Measurements from ENCODE around the gene GGACT.
"Not testable (repeated sequence)": the region's sequence is repeated elsewhere in the genome, so short reads cannot be mapped to it uniquely, and the experiment has no call there.

Gene GGACT

DNA sequence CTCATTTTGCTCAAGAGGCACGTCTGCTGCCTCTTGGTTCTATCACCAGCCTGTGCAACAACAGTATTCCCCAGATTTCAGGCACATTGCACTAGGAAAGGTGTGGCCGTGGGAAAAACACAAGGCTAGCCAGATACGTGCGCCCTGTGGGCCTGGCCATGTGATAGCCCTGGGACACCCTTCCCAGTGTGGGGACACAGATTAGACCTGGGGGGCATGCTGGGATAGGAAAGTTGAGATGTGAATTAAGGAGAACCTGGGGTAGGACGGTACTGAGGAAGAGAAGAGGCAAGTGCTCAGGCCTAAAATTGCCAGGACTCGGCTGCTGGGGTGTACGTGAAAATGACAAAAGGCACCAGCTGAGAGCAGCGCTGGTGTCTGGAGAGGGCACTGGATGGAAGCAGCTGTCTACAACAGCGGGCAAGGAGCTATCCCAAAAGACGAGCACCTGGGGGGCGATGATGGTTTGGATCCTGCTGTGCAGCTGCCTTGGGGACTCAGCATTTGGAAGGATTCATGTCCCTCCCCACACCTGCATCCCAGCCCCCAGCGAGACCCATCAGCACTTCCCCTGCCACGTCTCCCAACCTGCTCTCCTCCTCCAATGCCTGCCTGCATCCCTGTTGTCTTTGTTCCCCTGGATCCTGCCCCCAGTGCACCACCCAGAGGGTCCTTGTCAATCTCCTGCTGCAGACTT lies 54.3 kb downstream of the GGACT start:
- Mint-ChIP-seq H3K4me1 (ENCODE audit: low read depth) (peaks cover 16% of the 10 kb centered on the region), H3K27ac (no peak overlapping the region), H3K9me3 (no peaks in the 10 kb centered on the region)

DNA sequence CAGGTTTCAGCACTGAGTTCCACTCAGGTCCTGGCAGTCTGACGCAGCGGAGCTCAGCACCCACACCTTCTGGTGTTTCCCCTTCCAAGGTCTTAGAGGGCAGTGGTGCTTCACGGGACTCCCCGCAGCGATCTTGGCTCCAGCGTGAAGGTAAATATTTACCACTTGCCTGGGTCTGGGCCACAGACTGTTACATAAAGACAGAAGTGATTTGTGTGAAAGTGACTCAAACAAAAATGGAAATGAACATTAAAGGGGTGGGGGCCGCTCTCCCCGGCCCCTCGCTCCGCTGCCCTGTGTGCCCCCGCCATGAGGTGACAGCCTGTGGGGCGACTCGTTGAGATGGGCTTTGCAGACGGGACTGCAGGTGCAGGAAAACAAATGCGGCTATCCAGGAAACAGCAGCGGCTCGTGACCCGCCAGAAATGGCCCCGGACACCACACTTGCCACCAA lies 55.0 kb downstream of the GGACT start:
- Mint-ChIP-seq H3K27ac (no peak overlapping the region), H3K27me3 (ENCODE audit: low read depth) (no peaks in the 10 kb centered on the region), H3K4me3 (no peak overlapping the region), H3K36me3 (ENCODE audit: low read depth) (no peaks in the 10 kb centered on the region), H3K4me1 (ENCODE audit: low read depth) (peaks cover 11% of the 10 kb centered on the region), H3K9me3 (no peaks in the 10 kb centered on the region)

More for the DNA sequence above, 54.3 kb downstream of the GGACT start:
- no peak overlapping the region for H3K4me3 Mint-ChIP-seq
- H3K27me3 Mint-ChIP-seq (ENCODE audit: low read depth) = no peaks in the 10 kb centered on the region
- no peaks in the 10 kb centered on the region for H3K36me3 Mint-ChIP-seq (ENCODE audit: low read depth)

- Mint-ChIP-seq H3K4me3 (no peak overlapping the region), H3K27me3 (ENCODE audit: low read depth) (no peaks in the 10 kb centered on the region), H3K9me3 (no peaks in the 10 kb centered on the region), H3K27ac (no peak overlapping the region), H3K4me1 (ENCODE audit: low read depth) (peaks cover 7% of the 10 kb centered on the region), H3K36me3 (ENCODE audit: low read depth) (peaks cover 3% of the 10 kb centered on the region)
Measured at GRCh38 chr13:100532836-100533435, 55.7 kb downstream of the GGACT start.

- peaks cover 3% of the 10 kb centered on the region for H3K36me3 Mint-ChIP-seq (ENCODE audit: low read depth)
- H3K4me1 Mint-ChIP-seq (ENCODE audit: low read depth) = peaks cover 2% of the 10 kb centered on the region
- no peak overlapping the region for H3K27ac Mint-ChIP-seq
- no peak overlapping the region for H3K4me3 Mint-ChIP-seq
- no peaks in the 10 kb centered on the region for H3K27me3 Mint-ChIP-seq (ENCODE audit: low read depth)
- H3K9me3 Mint-ChIP-seq = no peaks in the 10 kb centered on the region
Measured at GRCh38 chr13:100532090-100532766, 56.4 kb downstream of the GGACT start.

GRCh38 chr13:100530671-100531213 lies 57.8 kb downstream of the GGACT start:
- no peaks in the 10 kb centered on the region for H3K4me1 Mint-ChIP-seq (ENCODE audit: low read depth)
- H3K36me3 Mint-ChIP-seq (ENCODE audit: low read depth) = peaks cover 3% of the 10 kb centered on the region
- H3K27me3 Mint-ChIP-seq (ENCODE audit: low read depth) = no peaks in the 10 kb centered on the region
- H3K27ac Mint-ChIP-seq = no peak overlapping the region
- H3K4me3 Mint-ChIP-seq = no peak overlapping the region
- no peaks in the 10 kb centered on the region for H3K9me3 Mint-ChIP-seq

DNA sequence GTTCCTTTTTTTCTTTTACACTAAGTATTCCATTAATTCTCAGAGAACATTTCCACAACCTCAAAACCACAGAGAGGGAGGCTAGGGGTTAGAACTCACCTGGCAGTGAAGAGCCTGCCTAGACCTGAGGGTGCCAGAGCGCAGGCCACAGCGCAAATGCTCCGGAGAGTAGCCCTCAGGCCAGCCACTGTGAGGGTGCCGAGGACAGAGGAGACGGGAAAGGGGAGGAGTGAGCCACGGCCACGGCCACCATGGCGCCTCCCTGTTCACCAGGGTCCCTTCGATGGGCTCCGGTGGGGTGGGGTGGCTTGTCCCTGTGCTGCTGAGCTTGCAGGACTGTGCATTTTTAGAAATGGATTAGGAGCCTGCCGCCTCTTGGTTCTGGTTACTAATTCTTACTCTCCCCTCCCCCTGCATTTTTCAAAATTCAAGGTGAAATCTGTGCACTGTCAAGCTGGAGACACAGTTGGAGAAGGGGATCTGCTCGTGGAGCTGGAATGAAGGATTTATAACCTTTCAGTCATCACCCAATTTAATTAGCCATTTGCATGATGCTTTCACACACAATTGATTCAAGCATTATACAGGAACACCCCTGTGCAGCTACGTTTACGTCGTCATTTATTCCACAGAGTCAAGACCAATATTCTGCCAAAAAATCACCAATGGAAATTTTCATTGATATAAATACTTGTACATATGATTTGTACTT lies 58.8 kb downstream of the GGACT start:
- Mint-ChIP-seq H3K9me3 (no peaks in the 10 kb centered on the region), H3K27ac (no peak overlapping the region), H3K4me3 (no peak overlapping the region), H3K27me3 (ENCODE audit: low read depth) (no peaks in the 10 kb centered on the region), H3K36me3 (ENCODE audit: low read depth) (peaks cover 3% of the 10 kb centered on the region), H3K4me1 (ENCODE audit: low read depth) (no peaks in the 10 kb centered on the region)

- Mint-ChIP-seq H3K4me3 (no peak overlapping the region), H3K27me3 (ENCODE audit: low read depth) (no peaks in the 10 kb centered on the region), H3K4me1 (ENCODE audit: low read depth) (no peaks in the 10 kb centered on the region), H3K36me3 (ENCODE audit: low read depth) (peaks cover 3% of the 10 kb centered on the region), H3K9me3 (no peaks in the 10 kb centered on the region), H3K27ac (no peak overlapping the region)
Measured at GRCh38 chr13:100528820-100529219, 59.8 kb downstream of the GGACT start.

DNA sequence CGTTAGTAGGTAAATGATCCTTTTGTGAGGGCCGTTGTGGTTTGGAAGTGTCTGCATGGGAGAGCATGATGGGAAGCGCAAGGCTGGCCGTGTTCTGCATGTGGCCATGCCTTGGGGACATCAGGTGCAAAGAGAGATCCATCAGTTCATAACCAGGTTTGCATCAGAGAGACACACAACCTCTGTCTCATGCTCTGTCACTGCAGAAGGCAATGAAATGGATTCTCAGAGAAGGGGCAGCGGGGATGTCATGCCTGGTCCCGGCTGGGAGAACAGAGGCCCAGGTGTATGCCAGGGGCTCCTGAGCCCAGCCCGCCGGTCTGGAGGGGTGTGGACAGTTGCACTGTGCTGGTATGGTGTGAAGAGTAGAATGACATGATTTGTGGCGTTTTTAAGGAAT lies 60.2 kb downstream of the GGACT start:
- H3K4me3 Mint-ChIP-seq = no peak overlapping the region

GRCh38 chr13:100527644-100528043 lies 60.9 kb downstream of the GGACT start:
- Mint-ChIP-seq H3K27ac (no peak overlapping the region), H3K36me3 (ENCODE audit: low read depth) (peaks cover 3% of the 10 kb centered on the region), H3K4me3 (no peak overlapping the region), H3K4me1 (ENCODE audit: low read depth) (no peaks in the 10 kb centered on the region), H3K27me3 (ENCODE audit: low read depth) (no peaks in the 10 kb centered on the region), H3K9me3 (no peaks in the 10 kb centered on the region)

More for the DNA sequence above, 60.2 kb downstream of the GGACT start:
- H3K36me3 Mint-ChIP-seq (ENCODE audit: low read depth) = peaks cover 3% of the 10 kb centered on the region
- no peaks in the 10 kb centered on the region for H3K9me3 Mint-ChIP-seq
- H3K27me3 Mint-ChIP-seq (ENCODE audit: low read depth) = no peaks in the 10 kb centered on the region
- no peaks in the 10 kb centered on the region for H3K4me1 Mint-ChIP-seq (ENCODE audit: low read depth)
- no peak overlapping the region for H3K27ac Mint-ChIP-seq

- H3K4me3 Mint-ChIP-seq = no peak overlapping the region
- peaks cover 3% of the 10 kb centered on the region for H3K36me3 Mint-ChIP-seq (ENCODE audit: low read depth)
- peaks cover 2% of the 10 kb centered on the region for H3K4me1 Mint-ChIP-seq (ENCODE audit: low read depth)
- no peak overlapping the region for H3K27ac Mint-ChIP-seq
- H3K27me3 Mint-ChIP-seq (ENCODE audit: low read depth) = no peaks in the 10 kb centered on the region
- H3K9me3 Mint-ChIP-seq = no peaks in the 10 kb centered on the region
Measured at GRCh38 chr13:100526318-100527000, 62.1 kb downstream of the GGACT start.

- Mint-ChIP-seq H3K4me3 (no peak overlapping the region), H3K36me3 (ENCODE audit: low read depth) (peaks cover 3% of the 10 kb centered on the region), H3K9me3 (no peaks in the 10 kb centered on the region), H3K27ac (no peak overlapping the region), H3K4me1 (ENCODE audit: low read depth) (peaks cover 4% of the 10 kb centered on the region), H3K27me3 (ENCODE audit: low read depth) (no peaks in the 10 kb centered on the region)
Measured at GRCh38 chr13:100525453-100526317, 62.9 kb downstream of the GGACT start.

DNA sequence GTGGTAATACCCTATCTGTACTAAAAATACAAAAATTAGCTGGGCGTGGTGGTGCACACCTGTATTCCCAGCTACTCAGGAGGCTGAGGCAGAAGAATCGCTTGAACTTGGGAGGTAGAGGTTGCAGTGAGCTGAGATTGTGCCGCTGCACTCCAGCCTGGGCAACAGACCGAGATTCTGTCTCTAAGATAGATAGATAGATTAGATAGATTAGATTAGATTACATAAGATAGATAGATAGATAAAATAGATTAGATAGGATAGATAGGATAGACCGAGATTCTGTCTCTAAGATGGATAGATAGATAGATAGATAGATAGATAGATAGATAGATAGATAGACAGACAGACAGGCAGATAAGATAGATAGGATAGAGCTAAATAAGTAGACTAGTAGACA lies 63.9 kb downstream of the GGACT start:
- H3K4me3 Mint-ChIP-seq; H3K27me3 Mint-ChIP-seq (ENCODE audit: low read depth); H3K27ac Mint-ChIP-seq; H3K36me3 Mint-ChIP-seq (ENCODE audit: low read depth); H3K9me3 Mint-ChIP-seq; H3K4me1 Mint-ChIP-seq (ENCODE audit: low read depth): not testable (repeated sequence)

DNA sequence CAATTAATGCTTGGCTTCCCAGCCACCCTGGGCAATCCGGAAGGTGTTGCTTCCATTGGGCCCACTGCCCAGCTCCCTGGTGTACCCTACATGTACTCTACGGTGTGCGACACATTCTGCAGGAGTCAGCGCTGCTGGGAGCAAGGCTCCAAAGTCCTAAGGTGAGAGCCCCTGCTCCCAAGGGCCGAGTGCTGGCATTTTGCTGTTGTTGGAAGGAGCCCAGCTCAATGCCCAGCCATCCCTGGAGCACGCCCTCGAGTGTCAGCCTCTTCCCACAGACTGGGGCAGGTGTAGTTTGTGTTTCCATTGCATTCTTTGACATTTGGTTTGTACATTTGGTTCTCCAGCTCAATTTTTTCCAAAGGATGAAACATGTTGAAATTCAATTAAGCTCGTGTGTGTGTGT lies 64.6 kb downstream of the GGACT start:
- peaks cover 3% of the 10 kb centered on the region for H3K36me3 Mint-ChIP-seq (ENCODE audit: low read depth)
- no peak overlapping the region for H3K27ac Mint-ChIP-seq
- no peaks in the 10 kb centered on the region for H3K9me3 Mint-ChIP-seq
- peaks cover 4% of the 10 kb centered on the region for H3K4me1 Mint-ChIP-seq (ENCODE audit: low read depth)
- H3K27me3 Mint-ChIP-seq (ENCODE audit: low read depth) = no peaks in the 10 kb centered on the region
- no peak overlapping the region for H3K4me3 Mint-ChIP-seq
